ENCODE data around the gene GNAT1. TPM values are rescaled to one million over a fixed set of nuclear protein-coding genes. Genes with fewer than 3 reads are reported as not detected.

Gene GNAT1
- total and polyA plus RNA-seq, 9 donors, result not detected

GRCh38 chr3:50220109-50220508 is 28.7 kb downstream of the GNAT1 start:
- H3K4me3 ChIP-seq, result no peak overlapping the region
- H3K27ac ChIP-seq, result no peak overlapping the region
- 50 to 56% (median 55%) methylated on average over 6 of the region's 6 CpGs for WGBS, 3 donors
- H3K4me1 ChIP-seq (ENCODE audit: insufficient read depth), result no peaks in the 10 kb centered on the region
- H3K36me3 ChIP-seq, result no peaks in the 10 kb centered on the region
- intact Hi-C loops (cut with DNase I), result no loop called here
- DNase-seq, result no peak
- H3K9me3 ChIP-seq, result no peaks in the 10 kb centered on the region
- TF ChIP-seq EP300 (IDR thresholded peaks at IDR 0.05) (no peak), CTCF (IDR thresholded peaks at IDR 0.05) (no peak), POLR2A (IDR thresholded peaks at IDR 0.05) (no peak)
- no peaks in the 10 kb centered on the region for H3K27me3 ChIP-seq

DNA sequence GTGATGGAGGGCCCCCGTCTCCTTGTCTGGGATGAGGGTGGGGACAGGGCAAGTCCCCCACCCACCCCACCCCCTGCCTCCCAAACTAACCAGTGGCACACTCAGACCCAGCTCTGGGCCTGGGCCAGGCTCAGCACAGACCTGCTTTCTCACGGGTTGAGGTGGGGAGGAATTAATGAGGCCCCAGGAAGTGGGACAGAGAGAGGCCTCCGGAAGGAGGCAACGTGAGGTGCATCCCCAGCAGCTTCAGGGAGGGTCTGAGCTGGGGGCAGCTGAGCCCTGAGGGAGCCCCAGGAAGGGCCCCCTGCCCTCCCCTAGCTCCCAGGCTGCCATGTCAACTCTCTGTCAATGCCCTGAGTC is 29.6 kb downstream of the GNAT1 start:
- DNase-seq, result no peak
- Histone ChIP-seq H3K36me3 (no peaks in the 10 kb centered on the region), H3K4me3 (no peak overlapping the region), H3K4me1 (ENCODE audit: insufficient read depth) (no peaks in the 10 kb centered on the region), H3K9me3 (no peaks in the 10 kb centered on the region), H3K27ac (no peak overlapping the region), H3K27me3 (no peaks in the 10 kb centered on the region)
- TF ChIP-seq POLR2A (IDR thresholded peaks at IDR 0.05) (no peak), CTCF (IDR thresholded peaks at IDR 0.05) (no peak), EP300 (IDR thresholded peaks at IDR 0.05) (no peak)
- intact Hi-C loops (cut with DNase I), result no loop called here
- 64 to 77% (median 69%) methylated on average over 4 of the region's 4 CpGs for WGBS, 3 donors

- no peak for TF ChIP-seq EP300 (IDR thresholded peaks at IDR 0.05)
Observed at GRCh38 chr3:50221411-50222168, 30.2 kb downstream of the GNAT1 start.

GRCh38 chr3:50222169-50222528 is 30.7 kb downstream of the GNAT1 start:
- Histone ChIP-seq H3K36me3 (no peaks in the 10 kb centered on the region), H3K4me3 (no peak overlapping the region), H3K27ac (no peak overlapping the region), H3K9me3 (no peaks in the 10 kb centered on the region), H3K4me1 (ENCODE audit: insufficient read depth) (peaks cover 2% of the 10 kb centered on the region), H3K27me3 (no peaks in the 10 kb centered on the region)
- intact Hi-C loops (cut with DNase I), result no loop called here
- no peak for DNase-seq
- WGBS, 3 donors, result 58 to 64% (median 64%) methylated on average over 1 of the region's 1 CpG
- TF ChIP-seq EP300 (IDR thresholded peaks at IDR 0.05), result no peak
- TF ChIP-seq CTCF (IDR thresholded peaks at IDR 0.05), result no peak
- TF ChIP-seq POLR2A (IDR thresholded peaks at IDR 0.05), result no peak

More at GRCh38 chr3:50221411-50222168, 30.2 kb downstream of the GNAT1 start:
- H3K27me3 ChIP-seq, result no peaks in the 10 kb centered on the region
- no peak overlapping the region for H3K4me3 ChIP-seq
- no peaks in the 10 kb centered on the region for H3K36me3 ChIP-seq
- H3K27ac ChIP-seq, result no peak overlapping the region
- intact Hi-C loops (cut with DNase I), result no loop called here
- H3K4me1 ChIP-seq (ENCODE audit: insufficient read depth), result no peaks in the 10 kb centered on the region
- WGBS, 3 donors, result 66 to 76% (median 74%) methylated on average over 12 of the region's 12 CpGs
- H3K9me3 ChIP-seq, result no peaks in the 10 kb centered on the region
- DNase-seq, result no peak

DNA sequence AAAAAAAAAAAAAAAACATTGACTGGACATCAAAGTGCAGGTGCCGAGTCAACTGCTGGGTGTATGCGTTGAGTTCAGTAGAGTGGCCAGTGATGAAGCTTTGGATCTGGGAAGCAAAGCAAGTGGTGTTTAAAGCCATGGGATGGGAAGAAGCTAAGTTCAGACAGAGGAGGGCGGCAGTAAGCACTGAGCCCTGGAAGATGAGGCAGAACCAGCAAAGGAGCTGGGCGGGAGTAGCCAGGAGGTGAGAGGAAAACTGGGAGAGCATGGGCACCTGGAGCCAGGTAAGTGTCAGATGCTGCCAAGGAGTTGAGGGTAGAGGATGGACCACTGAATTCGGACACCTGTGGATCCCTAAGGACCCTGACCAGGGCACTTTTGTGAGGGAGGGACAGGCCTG is 33.2 kb downstream of the GNAT1 start:
- Histone ChIP-seq H3K9me3 (no peaks in the 10 kb centered on the region), H3K4me3 (no peak overlapping the region), H3K36me3 (no peaks in the 10 kb centered on the region), H3K27me3 (no peaks in the 10 kb centered on the region), H3K4me1 (ENCODE audit: insufficient read depth) (peaks cover 8% of the 10 kb centered on the region), H3K27ac (no peak overlapping the region)
- TF ChIP-seq POLR2A (IDR thresholded peaks at IDR 0.05), result no peak
- no peak for TF ChIP-seq CTCF (IDR thresholded peaks at IDR 0.05)
- no peak for TF ChIP-seq EP300 (IDR thresholded peaks at IDR 0.05)
- whole genome bisulfite sequencing, 3 donors, result 63 to 70% (median 68%) methylated on average over 5 of the region's 5 CpGs
- intact Hi-C loops (cut with DNase I), result loop anchor here in 3 of 4 donors (1.0 to 5.0 kb wide), 3 partner anchors 28 to 48 kb away; no protein-coding TSS in a partner anchor
- no peak for DNase-seq

Measured in ovary (tissue), 9 donors.